ENCODE measurements around the gene PCDHGB6. TPM values are rescaled to one million over a fixed set of nuclear protein-coding genes. Genes with fewer than 3 reads are reported as not detected.

PCDHGB6 gene
- total and polyA plus RNA-seq, 9 of the 15 experiments (the other 6 are each of a cell fraction or from before 2014, with no cell fraction given), result 0.01 to 0.11 (median 0.07) TPM; not detected in 1

DNA sequence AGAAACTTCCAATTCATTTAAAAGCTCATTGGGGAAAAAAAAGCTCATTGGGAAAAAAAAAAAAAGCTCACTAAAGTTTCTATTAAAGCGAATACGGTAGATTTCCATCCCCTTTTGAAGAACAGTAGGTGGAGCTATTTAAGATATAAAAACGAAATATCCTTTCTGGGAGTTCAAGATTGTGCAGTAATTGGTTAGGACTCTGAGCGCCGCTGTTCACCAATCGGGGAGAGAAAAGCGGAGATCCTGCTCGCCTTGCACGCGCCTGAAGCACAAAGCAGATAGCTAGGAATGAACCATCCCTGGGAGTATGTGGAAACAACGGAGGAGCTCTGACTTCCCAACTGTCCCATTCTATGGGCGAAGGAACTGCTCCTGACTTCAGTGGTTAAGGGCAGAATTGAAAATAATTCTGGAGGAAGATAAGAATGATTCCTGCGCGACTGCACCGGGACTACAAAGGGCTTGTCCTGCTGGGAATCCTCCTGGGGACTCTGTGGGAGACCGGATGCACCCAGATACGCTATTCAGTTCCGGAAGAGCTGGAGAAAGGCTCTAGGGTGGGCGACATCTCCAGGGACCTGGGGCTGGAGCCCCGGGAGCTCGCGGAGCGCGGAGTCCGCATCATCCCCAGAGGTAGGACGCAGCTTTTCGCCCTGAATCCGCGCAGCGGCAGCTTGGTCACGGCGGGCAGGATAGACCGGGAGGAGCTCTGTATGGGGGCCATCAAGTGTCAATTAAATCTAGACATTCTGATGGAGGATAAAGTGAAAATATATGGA is 22.7 kb downstream of the PCDHGB6 start, which contains the start of gene PCDHGA12:
Gene PCDHGA12, plus strand, starts transcription at position 176 of the 782 bp plus-strand sequence. Its CDS starts 253 bp downstream, at position 429.
- Histone ChIP-seq H4K20me1 (replicated peaks; ENCODE audit: control insufficient read depth, insufficient read depth, low read length) (no peaks in the 10 kb centered on the region), H3K79me2 (ENCODE audit: control insufficient read depth, insufficient read depth, low read length) (no peaks in the 10 kb centered on the region), H3K4me3 (no peak within 1 kb of the TSS), H3K36me3 (ENCODE audit: control insufficient read depth, insufficient read depth, low read length) (no peaks in the 10 kb centered on the region), H3K9me1 (ENCODE audit: control insufficient read depth, insufficient read depth, low read length) (no peaks in the 10 kb centered on the region), H3K9ac (ENCODE audit: insufficient read depth in 1 of 2, low read depth in 2 of 2, low read length in 2 of 2) (no peak within 1 kb of the TSS), H3K27me3 (ENCODE audit: control insufficient read depth in 2 of 2, insufficient read depth in 2 of 2, low read length in 2 of 2) (peaks cover 10 to 37% of the 10 kb centered on the region in 2 experiments; a peak in 3 of 5 replicates), H3K4me2 (ENCODE audit: insufficient read depth, low read length) (no peak within 1 kb of the TSS), H2AFZ (ENCODE audit: low read depth, low read length) (no peak within 1 kb of the TSS), H3K9me3 (replicated peaks; ENCODE audit: control insufficient read depth, insufficient read depth, low read depth, low read length) (no peaks in the 10 kb centered on the region; the same call in 1 of the 2 replicates), H3K27ac (ENCODE audit: extremely low read depth, low read depth, low read length) (no peak within 1 kb of the TSS), H3K4me1 (replicated peaks in 1 of 2; ENCODE audit: control insufficient read depth in 2 of 2, insufficient read depth in 2 of 2, low read length in 2 of 2) (peaks cover 0 to 22% of the 10 kb centered on the region in 2 experiments; a peak in 2 of 5 replicates)
- DNase-seq (ENCODE audit: extremely low read depth in 1 of 4, low spot score in 3 of 4) (peak; percentile 19 to 52 (median 32)), ATAC-seq (peak; percentile 83), FAIRE-seq (peak; percentile 6)
- POLR2A ChIA-PET, result interaction anchor here (0.7 to 1.1 kb wide), 3 partner anchors 63 to 94 kb away, joined by 3 to 4 read pairs (median 3); no protein-coding TSS in a partner anchor
- CTCF ChIA-PET (ENCODE audit: low intra/inter-chr PET ratio), result interaction anchor here (0.6 to 0.7 kb wide), 5 partner anchors 10 to 1713 kb away, joined by 3 to 6 read pairs (median 3); no protein-coding TSS in a partner anchor
- in situ Hi-C loops (cut with MboI), result no loop called here
- intact Hi-C loops (cut with micrococcal nuclease), result no loop called here
- 14% methylated on average over 33 of the region's 33 CpGs for WGBS (ENCODE audit: insufficient coverage, low coverage, missing lambda C conversion rate)
- BruUV-seq (replicated peaks), result no TSS peak
- TF ChIP-seq KAT7 (CRISPR knock-in tag; IDR thresholded peaks at IDR 0.05; ENCODE audit: borderline replicate concordance), result no peak
- TF ChIP-seq RAD21 (CRISPR knock-in tag; conservative IDR thresholded peaks at IDR 0.05 in 1 of 2, IDR thresholded peaks at IDR 0.05 in 1 of 2), result peak in 1 of 2 experiments; percentile 60; a peak in 2 of 4 replicates
- TF ChIP-seq, protein P1, sequence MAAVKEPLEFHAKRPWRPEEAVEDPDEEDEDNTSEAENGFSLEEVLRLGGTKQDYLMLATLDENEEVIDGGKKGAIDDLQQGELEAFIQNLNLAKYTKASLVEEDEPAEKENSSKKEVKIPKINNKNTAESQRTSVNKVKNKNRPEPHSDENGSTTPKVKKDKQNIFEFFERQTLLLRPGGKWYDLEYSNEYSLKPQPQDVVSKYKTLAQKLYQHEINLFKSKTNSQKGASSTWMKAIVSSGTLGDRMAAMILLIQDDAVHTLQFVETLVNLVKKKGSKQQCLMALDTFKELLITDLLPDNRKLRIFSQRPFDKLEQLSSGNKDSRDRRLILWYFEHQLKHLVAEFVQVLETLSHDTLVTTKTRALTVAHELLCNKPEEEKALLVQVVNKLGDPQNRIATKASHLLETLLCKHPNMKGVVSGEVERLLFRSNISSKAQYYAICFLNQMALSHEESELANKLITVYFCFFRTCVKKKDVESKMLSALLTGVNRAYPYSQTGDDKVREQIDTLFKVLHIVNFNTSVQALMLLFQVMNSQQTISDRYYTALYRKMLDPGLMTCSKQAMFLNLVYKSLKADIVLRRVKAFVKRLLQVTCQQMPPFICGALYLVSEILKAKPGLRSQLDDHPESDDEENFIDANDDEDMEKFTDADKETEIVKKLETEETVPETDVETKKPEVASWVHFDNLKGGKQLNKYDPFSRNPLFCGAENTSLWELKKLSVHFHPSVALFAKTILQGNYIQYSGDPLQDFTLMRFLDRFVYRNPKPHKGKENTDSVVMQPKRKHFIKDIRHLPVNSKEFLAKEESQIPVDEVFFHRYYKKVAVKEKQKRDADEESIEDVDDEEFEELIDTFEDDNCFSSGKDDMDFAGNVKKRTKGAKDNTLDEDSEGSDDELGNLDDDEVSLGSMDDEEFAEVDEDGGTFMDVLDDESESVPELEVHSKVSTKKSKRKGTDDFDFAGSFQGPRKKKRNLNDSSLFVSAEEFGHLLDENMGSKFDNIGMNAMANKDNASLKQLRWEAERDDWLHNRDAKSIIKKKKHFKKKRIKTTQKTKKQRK (IDR thresholded peaks at IDR 0.05; ENCODE audit: borderline replicate concordance, low read depth, low read length), result no peak
- no peak for TF ChIP-seq XRCC5 (IDR thresholded peaks at IDR 0.05; ENCODE audit: low read depth, low read length)
- TF ChIP-seq, protein P2, sequence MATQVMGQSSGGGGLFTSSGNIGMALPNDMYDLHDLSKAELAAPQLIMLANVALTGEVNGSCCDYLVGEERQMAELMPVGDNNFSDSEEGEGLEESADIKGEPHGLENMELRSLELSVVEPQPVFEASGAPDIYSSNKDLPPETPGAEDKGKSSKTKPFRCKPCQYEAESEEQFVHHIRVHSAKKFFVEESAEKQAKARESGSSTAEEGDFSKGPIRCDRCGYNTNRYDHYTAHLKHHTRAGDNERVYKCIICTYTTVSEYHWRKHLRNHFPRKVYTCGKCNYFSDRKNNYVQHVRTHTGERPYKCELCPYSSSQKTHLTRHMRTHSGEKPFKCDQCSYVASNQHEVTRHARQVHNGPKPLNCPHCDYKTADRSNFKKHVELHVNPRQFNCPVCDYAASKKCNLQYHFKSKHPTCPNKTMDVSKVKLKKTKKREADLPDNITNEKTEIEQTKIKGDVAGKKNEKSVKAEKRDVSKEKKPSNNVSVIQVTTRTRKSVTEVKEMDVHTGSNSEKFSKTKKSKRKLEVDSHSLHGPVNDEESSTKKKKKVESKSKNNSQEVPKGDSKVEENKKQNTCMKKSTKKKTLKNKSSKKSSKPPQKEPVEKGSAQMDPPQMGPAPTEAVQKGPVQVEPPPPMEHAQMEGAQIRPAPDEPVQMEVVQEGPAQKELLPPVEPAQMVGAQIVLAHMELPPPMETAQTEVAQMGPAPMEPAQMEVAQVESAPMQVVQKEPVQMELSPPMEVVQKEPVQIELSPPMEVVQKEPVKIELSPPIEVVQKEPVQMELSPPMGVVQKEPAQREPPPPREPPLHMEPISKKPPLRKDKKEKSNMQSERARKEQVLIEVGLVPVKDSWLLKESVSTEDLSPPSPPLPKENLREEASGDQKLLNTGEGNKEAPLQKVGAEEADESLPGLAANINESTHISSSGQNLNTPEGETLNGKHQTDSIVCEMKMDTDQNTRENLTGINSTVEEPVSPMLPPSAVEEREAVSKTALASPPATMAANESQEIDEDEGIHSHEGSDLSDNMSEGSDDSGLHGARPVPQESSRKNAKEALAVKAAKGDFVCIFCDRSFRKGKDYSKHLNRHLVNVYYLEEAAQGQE (IDR thresholded peaks at IDR 0.05; ENCODE audit: borderline replicate concordance), result 0 out of 2 replicates have a peak, but pooled peaks have one; percentile 10
- TF ChIP-seq, protein P2 (CRISPR knock-in tag; IDR thresholded peaks at IDR 0.05; ENCODE audit: low read depth), result no peak
- no peak for TF ChIP-seq ZFPM2 (CRISPR knock-in tag; IDR thresholded peaks at IDR 0.05)
- TF ChIP-seq GABPA (tag; conservative IDR thresholded peaks at IDR 0.05; ENCODE audit: low read depth), result no peak
- no peak for TF ChIP-seq FOXP1 (CRISPR knock-in tag; IDR thresholded peaks at IDR 0.05)

Data from K562 (cell line).